HG02981 (cell line): ENCODE results near the gene RYR2.

Source experiments
- ATAC-seq: cut with Tn5 transposase; IDR thresholded peaks from one replicate; pipeline ENCODE4 v1.9.1; 2021; ENCODE audit warnings: mild to moderate bottlenecking, moderate library complexity; ENCODE audit not compliant: unreplicated experiment

RYR2 gene

DNA sequence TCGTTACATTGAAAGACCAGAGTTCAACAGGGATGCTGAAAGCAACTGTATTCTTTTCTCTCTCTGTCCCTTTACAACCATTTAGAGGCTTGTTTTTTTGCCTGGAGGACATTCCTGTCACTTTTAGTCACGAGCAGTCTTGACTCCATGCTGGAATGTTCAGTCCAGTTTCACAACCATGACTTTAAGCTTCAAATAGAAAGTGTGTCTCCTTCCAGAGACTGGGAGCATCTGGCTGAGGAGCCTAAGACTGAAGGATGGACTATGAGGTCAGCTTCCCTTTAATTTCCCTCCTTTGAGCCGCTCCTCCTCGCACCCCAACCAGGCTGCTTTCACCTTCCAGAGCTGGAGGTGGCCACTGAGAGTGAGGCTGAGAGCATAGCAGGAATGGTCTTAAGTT lies 10.5 kb upstream of the RYR2 start:
- no peak for ATAC-seq

DNA sequence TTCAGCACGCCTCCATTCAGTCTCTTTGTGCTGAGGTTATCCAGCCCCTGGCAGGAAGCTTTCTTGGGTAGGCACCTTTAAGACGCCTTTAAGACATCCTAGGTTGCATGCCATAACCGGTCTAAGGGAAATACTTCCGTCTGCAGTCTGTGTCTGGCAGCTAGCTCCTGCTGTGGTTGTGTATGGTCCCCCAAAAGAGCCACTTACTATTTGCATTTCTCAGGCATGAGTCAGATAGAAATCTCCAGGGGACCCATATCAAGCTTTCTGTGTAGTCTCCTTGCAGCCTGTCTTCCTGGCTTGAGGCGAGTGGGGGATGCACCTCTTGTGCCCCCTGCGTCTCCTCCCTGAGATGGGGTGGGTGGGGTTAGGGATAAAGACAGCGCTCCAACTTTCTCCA lies 10.0 kb upstream of the RYR2 start:
- peak; percentile 83 for ATAC-seq

DNA sequence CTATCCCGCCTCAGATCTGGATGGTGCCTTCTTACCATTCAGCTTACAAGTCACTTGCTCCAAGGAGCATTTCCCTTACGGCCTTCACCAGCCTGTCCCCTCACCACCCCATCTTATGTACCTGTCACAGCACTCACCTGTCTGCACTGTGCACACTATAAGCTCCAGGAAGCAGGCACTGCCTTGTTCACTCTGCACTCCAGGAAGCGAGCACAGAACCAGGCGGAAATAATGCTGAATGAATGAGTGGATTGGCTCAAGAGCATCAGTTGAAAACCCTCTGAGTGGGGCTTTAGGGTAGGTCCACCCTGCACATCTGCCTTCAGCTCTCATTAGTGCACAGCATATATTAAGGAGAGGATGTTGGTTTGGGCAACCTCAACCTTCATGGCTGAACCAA lies 8.9 kb upstream of the RYR2 start:
- ATAC-seq = no peak

DNA sequence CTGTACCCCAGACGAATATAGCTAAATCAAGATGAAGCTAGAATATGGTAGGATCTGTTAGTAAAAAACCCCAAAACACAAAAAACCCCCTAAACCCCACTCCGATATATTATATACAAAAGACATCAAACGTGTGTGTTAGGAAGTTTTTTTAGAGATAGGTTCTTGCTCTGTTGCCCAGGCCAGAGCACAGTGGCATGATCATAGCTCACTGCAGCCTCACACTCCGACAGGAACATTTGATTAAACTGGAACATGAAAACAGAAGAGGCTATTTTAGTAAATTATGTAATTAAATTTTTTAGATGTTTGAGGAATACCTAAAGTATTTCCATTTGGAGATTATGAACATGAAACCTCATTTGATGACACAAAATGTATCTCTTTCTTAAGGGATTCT lies 8.2 kb upstream of the RYR2 start:
- no peak for ATAC-seq

DNA sequence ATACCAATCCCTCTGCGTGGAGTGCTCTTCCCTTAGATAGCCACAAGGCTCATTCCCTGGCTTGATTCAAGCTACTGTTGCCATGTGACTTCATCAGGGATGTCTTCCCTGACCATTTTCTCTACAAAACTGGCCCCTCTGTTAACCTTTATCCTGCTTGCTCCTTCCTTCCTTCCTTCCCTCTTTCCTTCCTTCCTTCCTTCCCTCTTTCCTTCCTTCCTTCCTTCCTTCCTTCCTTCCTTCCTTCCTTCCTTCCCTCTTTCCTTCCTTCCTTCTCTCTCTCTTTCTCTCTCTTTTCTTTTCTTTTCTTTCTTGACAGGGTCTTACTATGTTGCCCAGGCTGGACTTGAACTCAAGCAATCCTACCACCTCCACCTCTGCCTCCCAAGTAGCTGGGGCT lies 6.2 kb upstream of the RYR2 start:
- no peak for ATAC-seq

DNA sequence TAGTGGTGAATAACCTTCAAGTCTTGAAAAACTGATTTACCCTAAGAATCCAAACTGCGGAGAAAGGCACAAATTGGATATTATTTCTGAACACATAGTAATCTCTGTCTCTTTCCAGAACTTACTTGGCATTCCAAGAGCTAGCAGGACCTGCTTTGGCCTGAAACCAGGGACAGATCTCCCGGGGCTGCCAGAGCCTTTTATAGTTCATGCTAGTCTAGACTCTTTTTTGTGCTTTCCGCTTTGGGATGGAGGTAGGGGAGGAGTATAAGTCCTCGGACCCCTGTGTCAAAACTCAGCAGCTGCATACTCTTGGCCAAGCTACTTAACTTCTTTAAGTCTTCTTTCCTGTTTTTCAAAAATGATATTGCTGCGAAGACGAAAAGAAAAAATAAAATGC lies 3.8 kb upstream of the RYR2 start:
- ATAC-seq = no peak

DNA sequence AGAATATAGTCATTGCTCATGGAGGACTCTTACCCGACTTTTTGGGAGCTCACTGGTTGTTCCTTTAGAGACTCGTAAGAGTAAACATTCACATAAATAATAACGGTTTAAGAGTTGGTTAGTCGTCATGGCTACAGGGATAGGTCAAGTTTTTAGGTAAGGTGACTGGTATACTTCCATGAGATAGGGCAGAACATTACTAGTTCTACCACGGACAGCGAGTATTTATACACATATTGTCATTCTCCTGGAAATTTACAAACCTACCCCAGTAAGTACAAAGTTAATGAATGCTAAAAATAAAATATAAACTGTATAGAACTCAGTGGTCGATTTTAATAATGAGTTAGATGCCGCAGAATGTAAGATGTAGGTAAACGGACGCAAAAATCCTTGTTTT lies 1.2 kb upstream of the RYR2 start:
- ATAC-seq = no peak

DNA sequence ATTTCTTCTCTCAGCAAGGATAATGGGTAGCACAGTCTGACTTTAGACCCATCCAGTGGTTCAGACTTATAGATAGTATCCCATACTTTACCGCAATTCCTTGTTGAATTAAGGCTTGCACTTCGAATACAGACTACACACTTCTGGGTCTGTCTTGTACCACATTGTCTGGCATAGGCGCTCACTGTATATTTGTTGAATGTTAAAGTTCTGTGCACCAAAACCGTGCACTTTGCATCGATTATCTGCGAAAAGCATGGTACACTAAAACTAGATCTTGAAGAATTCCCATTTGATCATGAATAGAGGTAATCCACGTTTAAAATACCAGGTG lies 556 bp upstream of the RYR2 start:
- no peak for ATAC-seq

DNA sequence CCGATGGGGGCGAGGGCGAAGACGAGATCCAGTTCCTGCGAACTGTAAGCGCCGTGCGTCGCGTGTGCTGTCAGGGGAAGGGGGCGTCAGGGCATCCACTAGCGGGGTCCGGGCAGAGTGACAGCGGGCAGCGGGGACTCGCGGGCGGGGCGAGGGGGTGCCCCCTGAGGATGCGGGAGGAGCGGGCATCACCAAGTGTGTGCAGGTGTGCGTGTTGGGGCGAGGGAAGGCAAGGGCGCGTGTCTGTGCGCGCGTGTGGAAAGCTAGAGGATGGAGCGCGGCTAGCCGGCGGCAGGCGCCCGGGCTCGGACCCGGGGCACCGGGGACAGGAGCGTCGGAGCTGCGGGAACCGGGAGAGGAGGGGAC lies 525 bp downstream of the RYR2 start:
- no peak for ATAC-seq

DNA sequence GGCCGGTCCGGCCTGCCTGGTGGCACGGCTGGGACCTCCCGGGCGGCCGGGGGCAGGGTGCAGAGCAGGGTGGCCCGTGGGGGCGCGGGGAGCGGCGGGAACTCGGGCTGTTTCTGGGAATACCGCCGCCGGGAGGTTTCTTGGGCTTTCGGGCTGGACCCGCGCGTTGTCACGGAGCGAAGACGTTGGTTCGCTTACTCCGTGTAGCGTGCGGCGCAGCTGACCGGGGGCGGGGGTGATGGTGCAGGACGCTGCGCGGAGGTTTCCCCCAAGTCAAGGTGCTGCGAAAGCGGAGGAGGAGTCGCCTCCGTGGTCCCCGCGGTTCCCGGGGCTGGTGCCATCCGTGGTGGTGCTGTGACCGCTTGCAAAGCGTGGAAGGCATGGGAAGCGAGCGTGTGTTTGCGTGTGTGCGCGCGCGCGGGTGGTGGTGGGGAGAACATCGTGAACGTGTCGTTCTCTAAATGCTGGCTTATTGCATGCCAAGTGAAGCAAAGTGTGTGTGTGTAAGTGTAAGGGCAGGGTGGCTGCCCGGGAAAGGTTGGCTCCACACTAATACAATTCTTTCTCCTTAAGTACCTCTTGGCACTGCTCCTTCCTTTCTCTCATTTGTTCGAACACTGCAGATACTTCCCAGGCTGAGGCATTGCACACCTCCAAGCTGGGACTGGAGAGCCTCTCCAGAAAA lies 1.1 kb downstream of the RYR2 start:
- ATAC-seq = no peak

DNA sequence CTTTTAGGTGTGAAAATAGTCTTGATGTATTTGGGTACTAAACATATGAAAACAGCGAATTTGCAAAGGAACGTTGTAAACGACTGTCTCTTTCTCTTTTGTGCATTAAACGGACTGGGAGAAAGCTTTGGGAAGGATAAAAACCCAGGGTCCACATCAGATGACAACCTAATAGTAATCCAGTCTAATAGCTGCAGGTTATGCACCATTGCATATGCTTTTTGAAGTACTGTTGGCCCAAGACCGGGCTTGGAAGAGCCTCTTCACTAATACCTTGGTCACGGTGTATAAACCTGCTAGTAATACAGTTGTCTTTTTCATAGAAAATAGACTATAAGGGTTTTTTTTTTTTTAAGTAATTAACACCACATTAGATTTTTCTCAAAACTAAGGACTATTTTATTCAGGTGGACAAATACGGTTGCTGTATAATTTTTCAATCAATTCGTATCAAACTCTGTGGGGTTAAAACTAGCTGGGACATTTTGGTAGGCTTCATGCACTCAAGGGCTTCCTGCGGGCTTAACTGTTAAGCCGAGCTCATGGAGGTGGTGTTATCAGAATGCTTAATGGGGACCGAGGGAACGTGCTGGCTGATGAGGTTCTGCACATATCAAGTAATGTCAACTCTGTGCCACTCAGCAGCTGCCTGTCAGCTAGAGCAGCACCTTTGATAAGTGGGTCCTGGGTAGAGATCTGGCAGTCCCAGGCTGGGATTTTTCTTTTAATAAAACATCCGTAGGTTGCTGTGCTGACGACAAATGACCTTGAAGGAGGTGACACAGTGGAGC lies 2.1 kb downstream of the RYR2 start:
- ATAC-seq = no peak

DNA sequence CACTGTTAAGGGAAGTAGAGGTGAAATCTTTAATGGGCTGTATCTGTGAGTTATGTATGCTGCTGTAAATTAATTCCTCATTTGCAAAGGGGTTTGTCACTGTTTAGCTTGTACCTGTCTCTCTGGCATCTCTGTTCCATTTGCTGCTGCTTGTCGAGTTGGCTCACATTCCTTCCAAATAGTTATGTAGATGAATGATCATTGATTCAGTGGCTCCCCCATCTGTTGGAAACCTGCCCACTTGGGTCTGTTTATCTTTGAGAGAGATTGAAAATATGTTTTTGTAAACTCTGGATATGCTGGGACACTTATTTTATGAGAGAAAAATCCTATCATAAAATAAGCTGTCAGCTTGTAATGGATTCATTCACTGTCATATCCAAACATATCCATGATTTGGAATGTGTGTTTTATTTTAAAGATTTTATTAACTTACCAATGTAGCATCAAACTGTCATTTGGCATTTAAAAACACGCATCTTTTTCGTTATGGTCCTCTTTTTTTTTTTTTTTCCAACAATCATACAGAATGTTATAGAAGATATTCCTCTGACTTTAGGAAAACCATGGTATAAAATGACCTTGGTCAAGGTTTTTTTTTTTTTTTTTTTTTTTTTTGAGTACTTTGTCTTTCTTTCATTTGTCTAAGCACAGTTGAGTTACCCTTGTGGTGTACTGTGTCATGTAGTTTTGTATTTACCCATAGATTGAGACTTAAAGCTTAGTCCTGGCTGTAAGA lies 3.5 kb downstream of the RYR2 start:
- ATAC-seq = no peak

DNA sequence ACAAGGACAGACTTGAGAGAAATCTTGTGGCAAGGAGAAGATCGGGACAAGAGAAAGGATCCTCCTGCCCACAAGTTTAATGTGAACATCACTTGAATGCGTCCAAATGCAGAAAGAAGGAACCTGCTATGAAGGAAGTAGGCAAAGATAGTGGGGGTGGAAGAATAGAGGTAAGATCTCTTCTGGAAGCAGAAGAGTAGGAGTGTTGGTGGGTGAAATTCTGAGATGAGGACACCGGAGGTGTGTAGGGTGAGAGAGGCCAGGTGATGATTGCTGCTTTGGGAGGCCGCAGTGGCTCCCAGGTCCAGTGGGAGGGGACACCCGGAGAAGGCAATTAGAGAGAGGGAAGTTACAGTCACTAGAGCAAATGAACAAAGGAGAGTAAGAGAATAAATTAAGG lies 6.8 kb downstream of the RYR2 start:
- no peak for ATAC-seq

DNA sequence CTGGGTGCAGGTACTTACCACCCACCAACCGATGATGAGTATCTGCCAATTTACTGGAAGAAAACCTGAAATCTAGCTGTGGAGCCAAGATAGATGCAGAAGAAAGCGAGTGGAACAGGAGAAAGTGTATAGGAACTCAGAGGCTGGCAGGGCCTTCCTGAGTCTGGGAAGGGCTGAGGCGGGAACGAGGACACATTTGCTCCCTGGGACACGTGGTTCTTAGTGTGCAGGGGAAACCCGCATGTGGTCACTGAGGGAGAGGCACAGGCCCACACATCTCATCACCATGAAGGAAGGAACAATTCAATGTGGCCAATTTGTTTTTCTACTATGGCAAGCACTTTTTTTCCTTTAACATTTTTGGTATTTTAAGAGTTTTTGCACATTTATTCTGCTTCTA lies 8.2 kb downstream of the RYR2 start:
- ATAC-seq = no peak

DNA sequence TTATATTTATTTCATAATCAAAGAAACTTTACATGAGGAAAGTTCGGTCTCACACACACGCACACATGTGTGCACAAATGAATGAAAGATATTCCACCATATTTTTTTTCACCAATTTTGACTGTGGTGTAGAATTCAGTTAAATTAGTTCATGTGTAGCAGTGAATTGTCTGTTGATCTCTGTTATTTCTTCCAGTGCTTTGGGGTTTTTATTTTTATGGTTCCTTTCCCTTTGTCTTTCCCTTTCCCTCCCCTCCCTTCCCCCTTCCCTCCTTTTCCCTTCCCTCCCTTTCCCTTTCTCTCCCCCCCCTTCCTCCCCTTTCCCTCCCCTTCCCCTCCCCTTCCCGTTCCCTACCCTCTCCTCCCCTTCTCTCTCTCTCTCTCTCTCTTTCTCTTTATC lies 8.9 kb downstream of the RYR2 start:
- no peak for ATAC-seq

DNA sequence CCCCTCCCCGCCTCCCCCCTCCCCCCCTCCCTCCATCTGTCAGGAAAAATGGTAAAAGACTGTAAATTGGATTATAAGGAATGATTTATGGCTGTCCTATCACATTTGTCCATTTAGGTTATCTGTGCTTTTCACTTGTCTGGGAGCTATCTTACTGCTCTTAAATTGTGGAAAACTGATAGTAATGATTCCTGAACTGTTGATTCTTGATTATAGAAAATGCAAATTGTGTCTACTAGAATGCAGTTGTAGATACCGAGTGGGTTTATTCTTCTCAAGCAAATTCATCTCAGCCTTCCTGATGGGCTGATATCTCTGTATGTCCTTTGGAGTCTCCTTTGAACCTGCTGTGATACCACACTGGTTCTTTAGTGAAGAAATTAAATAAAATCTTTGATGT lies 12.3 kb downstream of the RYR2 start:
- no peak for ATAC-seq

DNA sequence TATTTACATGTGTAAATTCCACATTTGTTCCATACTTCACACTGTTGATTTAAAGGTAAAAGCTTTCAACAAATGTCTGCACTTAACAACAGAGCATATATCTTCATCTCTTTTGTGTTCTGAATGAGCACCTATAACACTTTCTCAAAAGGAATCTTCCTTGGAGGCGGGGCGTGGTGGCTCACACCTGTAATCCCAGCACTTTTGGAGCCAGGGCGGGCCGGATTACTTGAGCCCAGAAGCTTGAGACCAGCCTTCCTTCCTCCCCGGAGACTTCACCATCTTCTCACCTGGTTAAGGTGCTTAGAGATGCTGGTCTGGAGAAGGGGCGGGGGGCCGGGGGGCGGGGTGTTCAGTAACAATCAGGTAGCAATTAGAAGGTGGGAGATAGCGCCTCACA lies 16.5 kb downstream of the RYR2 start:
- no peak for ATAC-seq

DNA sequence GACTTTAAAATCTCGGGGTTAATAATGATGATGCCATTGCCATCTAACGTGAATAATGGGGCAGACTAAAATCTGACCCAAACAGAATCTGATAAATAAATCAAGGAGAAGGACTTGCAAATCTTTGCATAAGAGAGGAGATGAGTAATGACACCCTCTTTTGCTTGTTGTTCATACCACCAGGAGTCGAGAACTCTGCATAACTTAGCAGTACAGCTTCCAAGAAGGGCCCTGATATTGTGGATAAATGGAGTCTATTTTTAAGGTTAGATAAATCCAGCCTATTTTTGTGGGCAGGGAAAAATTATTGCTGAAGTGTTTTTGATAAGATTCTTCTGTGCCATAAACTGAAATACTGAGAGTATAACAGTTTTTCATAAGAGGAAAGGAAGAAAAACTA lies 17.3 kb downstream of the RYR2 start:
- no peak for ATAC-seq

DNA sequence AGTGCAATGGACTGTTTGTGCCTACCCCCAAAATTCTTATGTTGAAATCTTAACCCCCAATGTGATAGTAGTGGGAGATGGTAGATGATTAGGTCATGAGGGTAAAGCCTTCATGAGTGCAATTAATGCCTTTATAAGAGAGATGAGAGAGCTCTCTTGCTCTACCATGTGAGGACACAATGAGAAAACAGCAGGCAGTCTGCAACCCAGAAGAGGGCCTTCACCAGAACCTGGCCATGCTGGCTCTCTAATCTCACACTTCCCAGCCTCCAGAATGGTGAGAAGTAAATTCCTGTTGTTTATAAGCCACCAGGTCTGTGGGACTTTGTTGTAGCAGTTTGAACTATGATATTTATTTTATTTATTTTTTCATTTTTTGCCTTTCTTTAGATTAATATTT lies 21.0 kb downstream of the RYR2 start:
- ATAC-seq = no peak

DNA sequence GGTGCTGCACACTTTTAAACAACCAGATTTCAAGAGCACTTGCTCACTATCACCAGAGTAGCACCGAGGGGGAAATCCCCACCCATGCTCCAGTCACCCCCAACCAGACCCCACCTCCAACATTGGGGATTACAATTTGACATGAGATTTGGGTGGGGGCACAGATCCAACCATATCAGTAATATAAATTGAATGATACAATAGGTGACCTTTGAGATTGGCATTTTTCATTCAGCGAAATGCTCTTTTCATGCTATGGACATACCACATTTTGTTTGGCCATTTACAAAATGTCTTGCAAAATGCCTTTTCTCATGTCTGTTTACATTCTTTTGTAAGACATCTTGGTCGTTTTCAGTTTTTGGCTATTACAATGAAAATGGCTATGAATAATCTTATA lies 23.9 kb downstream of the RYR2 start:
- ATAC-seq = no peak

DNA sequence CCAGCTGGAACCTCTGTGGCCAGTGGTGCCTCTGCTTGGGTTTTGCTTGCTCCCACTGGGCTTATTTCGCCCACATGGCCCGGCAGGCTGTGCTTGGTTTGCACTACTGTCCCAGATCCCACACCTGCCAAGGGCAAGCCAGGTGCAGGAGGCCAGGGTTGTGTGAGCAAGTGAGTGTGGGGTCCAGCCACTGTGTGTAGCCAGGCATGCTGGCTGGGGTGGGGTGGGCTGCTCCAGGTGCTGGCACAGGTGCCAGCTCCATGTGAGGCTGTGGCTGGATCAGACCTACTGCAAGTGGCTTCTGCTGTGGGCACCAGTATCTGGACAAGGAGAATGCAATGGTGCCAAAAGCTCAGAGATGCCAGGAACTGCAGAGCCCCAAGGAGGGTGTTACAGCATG lies 28.5 kb downstream of the RYR2 start:
- ATAC-seq = no peak

DNA sequence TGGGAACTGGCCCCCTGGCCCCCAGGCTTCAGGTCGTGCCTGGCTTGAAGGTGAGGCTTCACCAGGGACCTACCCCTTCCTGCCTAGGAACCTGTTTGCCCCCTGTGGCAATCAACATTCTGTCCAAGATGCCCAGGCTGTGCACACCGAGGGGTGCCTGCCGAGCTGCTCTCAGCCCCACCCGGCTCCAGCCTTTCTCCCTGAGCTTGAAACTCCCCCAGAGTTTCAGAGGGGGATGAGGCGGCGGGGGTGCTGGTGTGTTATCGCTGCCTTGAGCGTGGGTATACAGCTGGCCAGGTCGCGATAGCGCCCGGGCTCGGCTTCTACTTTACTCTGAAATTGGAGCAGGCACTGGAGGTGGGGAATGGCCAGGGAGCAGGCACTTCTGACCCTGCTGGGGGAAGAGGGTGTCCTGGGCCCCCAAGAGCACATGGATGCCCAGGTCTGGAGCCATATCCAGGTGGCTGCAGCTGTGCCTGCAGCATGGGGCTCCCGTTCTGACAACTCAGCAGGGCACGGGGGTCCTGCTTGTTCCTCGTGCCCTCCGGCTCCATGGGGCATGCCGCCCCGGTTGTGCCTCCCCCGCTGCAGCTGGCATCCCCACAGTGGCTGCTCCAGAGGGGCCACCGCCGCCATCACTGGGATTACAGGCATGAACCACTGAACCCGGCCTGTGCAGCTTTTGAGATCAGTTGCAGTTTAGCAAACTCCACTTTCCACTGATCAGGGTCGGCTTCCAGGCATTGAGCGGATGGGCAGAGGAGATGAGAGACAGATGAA lies 29.8 kb downstream of the RYR2 start:
- ATAC-seq = no peak
